AG08395 (cell line): ENCODE measurements around the gene SSNA1.
"Not testable (repeated sequence)": the region's sequence is repeated elsewhere in the genome, so short reads cannot be mapped to it uniquely, and the experiment has no call there.

Source experiments
- DNase-seq: peaks from one replicate; pipeline ENCODE4 v3.0.0; 2012; ENCODE audit warnings: mixed read lengths, low spot score

SSNA1 gene

GRCh38 chr9:137233143-137233980 is 44.9 kb downstream of the SSNA1 start:
- no peak for DNase-seq

- no peak for DNase-seq
These were observed 45.7 kb downstream of the SSNA1 start for GRCh38 chr9:137234055-137234697.

- DNase-seq = no peak
These were observed 46.4 kb downstream of the SSNA1 start for GRCh38 chr9:137234758-137235423.

- no peak for DNase-seq
These were observed 47.2 kb downstream of the SSNA1 start for GRCh38 chr9:137235424-137236237.

GRCh38 chr9:137236238-137236935 is 47.9 kb downstream of the SSNA1 start:
- peak; percentile 91 for DNase-seq

GRCh38 chr9:137236936-137237421 is 48.5 kb downstream of the SSNA1 start:
- no peak for DNase-seq

GRCh38 chr9:137237759-137238726 is 49.6 kb downstream of the SSNA1 start:
- no peak for DNase-seq

GRCh38 chr9:137239541-137240200 is 51.2 kb downstream of the SSNA1 start:
- DNase-seq = not testable (repeated sequence)
